ENCODE data around the gene STRA6. TPM values are rescaled to one million over a fixed set of nuclear protein-coding genes. Genes with fewer than 3 reads are reported as not detected.

STRA6 gene
- total RNA-seq, 1 experiment from 2014 or later = 8.4 TPM

- Mint-ChIP-seq H3K36me3 (ENCODE audit: insufficient read depth, unreplicated experiment) (peaks cover 4% of the 10 kb centered on the region), H3K27me3 (ENCODE audit: unreplicated experiment) (peaks cover 12% of the 10 kb centered on the region), H3K27ac (ENCODE audit: unreplicated experiment) (no peak overlapping the region), H3K9me3 (ENCODE audit: low read depth, unreplicated experiment) (no peaks in the 10 kb centered on the region), H3K4me1 (ENCODE audit: low read depth, unreplicated experiment) (peaks cover 42% of the 10 kb centered on the region), H3K4me3 (ENCODE audit: low read depth, unreplicated experiment) (no peak overlapping the region)
- no peak for DNase-seq
- no peak for TF ChIP-seq CTCF (IDR thresholded peaks at IDR 0.05; ENCODE audit: unreplicated experiment)
- BruUV-seq (replicated peaks) = no TSS peak
- intact Hi-C loops (cut with micrococcal nuclease; ENCODE audit: unreplicated experiment) = loop anchor here (5.0 kb wide), 1 partner anchor 47 kb away; no protein-coding TSS in a partner anchor
- CTCF ChIA-PET = interaction anchor here (0.6 to 0.9 kb wide), 3 partner anchors 9 to 217 kb away, joined by 3 to 5 read pairs (median 3); partner anchors contain the start of gene CCDC33
Observed at GRCh38 chr15:74245342-74245931, 42.9 kb upstream of the STRA6 start.

GRCh38 chr15:74244822-74245341 lies 42.3 kb upstream of the STRA6 start:
- no peak for DNase-seq
- TF ChIP-seq CTCF (IDR thresholded peaks at IDR 0.05; ENCODE audit: unreplicated experiment) = no peak
- Mint-ChIP-seq H3K4me3 (ENCODE audit: low read depth, unreplicated experiment) (no peak overlapping the region), H3K27me3 (ENCODE audit: unreplicated experiment) (peaks cover 7% of the 10 kb centered on the region), H3K36me3 (ENCODE audit: insufficient read depth, unreplicated experiment) (peaks cover 4% of the 10 kb centered on the region), H3K27ac (ENCODE audit: unreplicated experiment) (no peak overlapping the region), H3K4me1 (ENCODE audit: low read depth, unreplicated experiment) (peaks cover 48% of the 10 kb centered on the region), H3K9me3 (ENCODE audit: low read depth, unreplicated experiment) (no peaks in the 10 kb centered on the region)
- CTCF ChIA-PET = interaction anchor here (0.7 kb wide), 1 partner anchor 9 kb away, joined by 3 read pairs; the partner anchor contains the start of gene CCDC33
- no TSS peak for BruUV-seq (replicated peaks)
- intact Hi-C loops (cut with micrococcal nuclease; ENCODE audit: unreplicated experiment) = loop anchor here (5.0 kb wide), 1 partner anchor 47 kb away; no protein-coding TSS in a partner anchor

GRCh38 chr15:74243431-74243830 lies 40.8 kb upstream of the STRA6 start:
- intact Hi-C loops (cut with micrococcal nuclease; ENCODE audit: unreplicated experiment) = no loop called here
- CTCF ChIA-PET = interaction anchor here (0.6 to 1.7 kb wide), 4 partner anchors 8 to 99 kb away, joined by 3 to 4 read pairs (median 3); partner anchors contain the start of gene STRA6

More at GRCh38 chr15:74243431-74243830, 40.8 kb upstream of the STRA6 start:
- H3K4me1 Mint-ChIP-seq (ENCODE audit: low read depth, unreplicated experiment) = peaks cover 57% of the 10 kb centered on the region
- H3K36me3 Mint-ChIP-seq (ENCODE audit: insufficient read depth, unreplicated experiment) = peaks cover 4% of the 10 kb centered on the region
- no peaks in the 10 kb centered on the region for H3K27me3 Mint-ChIP-seq (ENCODE audit: unreplicated experiment)
- no TSS peak for BruUV-seq (replicated peaks)
- H3K9me3 Mint-ChIP-seq (ENCODE audit: low read depth, unreplicated experiment) = no peaks in the 10 kb centered on the region
- no peak overlapping the region for H3K4me3 Mint-ChIP-seq (ENCODE audit: low read depth, unreplicated experiment)
- H3K27ac Mint-ChIP-seq (ENCODE audit: unreplicated experiment) = peak overlapping the region; percentile 48
- DNase-seq = no peak
- TF ChIP-seq CTCF (IDR thresholded peaks at IDR 0.05; ENCODE audit: unreplicated experiment) = no peak
